Tibial nerve (tissue), 4 donors: ENCODE measurements around the gene PAK1.

Source experiments
- EP300 ChIP-seq, 2 donors: sonication (generic); formaldehyde crosslinking; IDR thresholded peaks; one replicate each; pipeline ENCODE4 v1.6.1; 2017; ENCODE audit warnings: antibody characterized with exemption in 2 of 2, mild to moderate bottlenecking in 1 of 2
- POLR2A ChIP-seq, 2 donors: fragments of 450-650 bp; IDR thresholded peaks; one replicate each; pipeline ENCODE4 v1.6.1; 2017; ENCODE audit warnings: antibody characterized with exemption in 2 of 2, mild to moderate bottlenecking in 2 of 2, moderate library complexity in 2 of 2
- TF ChIP-seq, protein P1 (sequence below), 5 experiments: fragments of 200-600 bp in 3 of 5; fragments of 450-650 bp in 2 of 5; sonication (generic) in 3 of 5; IDR thresholded peaks; one replicate each; pipeline ENCODE4 v1.5.1; 2016 to 2019; ENCODE audit warnings: antibody characterized with exemption in 5 of 5, mild to moderate bottlenecking in 3 of 5, moderate library complexity in 2 of 5

- TF ChIP-seq POLR2A (IDR thresholded peaks at IDR 0.05): no peak
- TF ChIP-seq, protein P1, sequence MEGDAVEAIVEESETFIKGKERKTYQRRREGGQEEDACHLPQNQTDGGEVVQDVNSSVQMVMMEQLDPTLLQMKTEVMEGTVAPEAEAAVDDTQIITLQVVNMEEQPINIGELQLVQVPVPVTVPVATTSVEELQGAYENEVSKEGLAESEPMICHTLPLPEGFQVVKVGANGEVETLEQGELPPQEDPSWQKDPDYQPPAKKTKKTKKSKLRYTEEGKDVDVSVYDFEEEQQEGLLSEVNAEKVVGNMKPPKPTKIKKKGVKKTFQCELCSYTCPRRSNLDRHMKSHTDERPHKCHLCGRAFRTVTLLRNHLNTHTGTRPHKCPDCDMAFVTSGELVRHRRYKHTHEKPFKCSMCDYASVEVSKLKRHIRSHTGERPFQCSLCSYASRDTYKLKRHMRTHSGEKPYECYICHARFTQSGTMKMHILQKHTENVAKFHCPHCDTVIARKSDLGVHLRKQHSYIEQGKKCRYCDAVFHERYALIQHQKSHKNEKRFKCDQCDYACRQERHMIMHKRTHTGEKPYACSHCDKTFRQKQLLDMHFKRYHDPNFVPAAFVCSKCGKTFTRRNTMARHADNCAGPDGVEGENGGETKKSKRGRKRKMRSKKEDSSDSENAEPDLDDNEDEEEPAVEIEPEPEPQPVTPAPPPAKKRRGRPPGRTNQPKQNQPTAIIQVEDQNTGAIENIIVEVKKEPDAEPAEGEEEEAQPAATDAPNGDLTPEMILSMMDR (IDR thresholded peaks at IDR 0.05): no peak
- TF ChIP-seq EP300 (IDR thresholded peaks at IDR 0.05): no peak
Observed at GRCh38 chr11:77502346-77502905, 28.5 kb upstream of the PAK1 start.
